ENCODE measurements around the gene FBXO22.

- TF ChIP-seq CTCF (IDR thresholded peaks at IDR 0.05; ENCODE audit: insufficient read depth, low read length): no peak
- no peak for TF ChIP-seq POLR2AphosphoS5 (IDR thresholded peaks at IDR 0.05; ENCODE audit: low read depth)
Measured at GRCh38 chr15:75942464-75942863, 38.8 kb downstream of the FBXO22 start.

Measured in HL-60 (cell line).